Ovary (tissue), 3 donors: Measurements from ENCODE around the gene SLC7A14.

Experiments used
- CTCF ChIP-seq, 3 donors: fragments of 450-650 bp in 2 of 3; fragments of 200-600 bp in 1 of 3; IDR thresholded peaks; one replicate each; pipeline versions ENCODE4 v1.5.1 to v1.8.0; 2016 to 2022; ENCODE audit warnings: antibody characterized with exemption in 3 of 3, mild to moderate bottlenecking in 1 of 3
- POLR2A ChIP-seq: fragments of 450-650 bp; IDR thresholded peaks from one replicate; pipeline ENCODE4 v1.6.1; 2017; ENCODE audit warnings: antibody characterized with exemption, mild to moderate bottlenecking, moderate library complexity
- donor health status: DM: no; HTN: no; CAD: no.

- no peak for TF ChIP-seq CTCF (IDR thresholded peaks at IDR 0.05)
- TF ChIP-seq POLR2A, result no peak
Measured at GRCh38 chr3:170490828-170491560, 94.9 kb downstream of the SLC7A14 start.
